Measurements from ENCODE around the gene AP2A1.
A peak's percentile ranks its signal among the peaks of the same experiment; 100 is the strongest.

AP2A1 gene

DNA sequence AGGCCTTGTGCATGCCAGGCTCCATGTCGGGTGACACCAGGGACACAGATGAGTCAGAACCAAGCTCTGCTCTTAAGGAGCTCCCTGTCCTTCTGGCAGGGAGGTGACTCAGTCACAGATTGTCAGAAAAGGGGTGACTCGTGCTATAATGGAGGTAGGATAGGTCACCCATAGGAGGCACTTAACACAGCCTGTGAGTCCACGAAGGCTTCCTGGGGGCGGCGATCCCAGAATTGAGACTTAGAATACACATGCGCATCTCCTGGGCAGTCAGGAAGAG lies 26.7 kb downstream of the AP2A1 start:
- DNase-seq (ENCODE audit: low spot score) = no peak

DNA sequence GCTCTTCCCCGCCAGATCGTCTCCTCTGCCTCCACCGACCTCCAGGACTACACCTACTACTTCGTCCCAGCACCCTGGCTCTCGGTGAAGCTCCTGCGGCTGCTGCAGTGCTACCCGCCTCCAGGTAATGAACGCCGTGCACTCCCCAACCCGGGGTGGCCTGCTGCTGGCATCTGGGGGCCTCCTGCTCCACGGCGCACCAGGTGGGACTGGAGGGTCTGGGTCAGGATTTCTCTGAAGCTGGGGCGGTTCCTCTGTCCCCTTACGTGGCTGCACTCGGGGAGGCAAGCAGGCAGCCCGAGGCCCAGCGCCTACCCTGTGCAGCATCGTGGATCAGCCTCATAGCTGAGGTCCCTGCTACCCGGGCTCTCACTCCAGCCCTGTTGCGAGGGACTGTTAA lies 28.8 kb downstream of the AP2A1 start:
- DNase-seq (ENCODE audit: low spot score) = no peak

DNA sequence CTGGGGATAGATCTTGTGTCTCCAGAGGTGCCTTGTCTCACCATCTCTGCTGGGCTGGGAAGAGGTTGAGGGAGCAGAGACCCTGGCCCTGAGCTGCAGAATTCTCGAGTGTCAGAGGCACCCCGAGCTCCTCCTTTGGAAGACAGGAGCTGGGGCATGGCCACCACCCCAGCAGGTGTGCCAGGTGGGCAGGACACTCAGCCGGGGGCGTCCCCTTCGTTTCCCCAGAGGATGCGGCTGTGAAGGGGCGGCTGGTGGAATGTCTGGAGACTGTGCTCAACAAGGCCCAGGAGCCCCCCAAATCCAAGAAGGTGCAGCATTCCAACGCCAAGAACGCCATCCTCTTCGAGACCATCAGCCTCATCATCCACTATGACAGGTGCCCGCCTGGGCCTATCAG lies 31.8 kb downstream of the AP2A1 start:
- DNase-seq (ENCODE audit: low spot score) = no peak

DNA sequence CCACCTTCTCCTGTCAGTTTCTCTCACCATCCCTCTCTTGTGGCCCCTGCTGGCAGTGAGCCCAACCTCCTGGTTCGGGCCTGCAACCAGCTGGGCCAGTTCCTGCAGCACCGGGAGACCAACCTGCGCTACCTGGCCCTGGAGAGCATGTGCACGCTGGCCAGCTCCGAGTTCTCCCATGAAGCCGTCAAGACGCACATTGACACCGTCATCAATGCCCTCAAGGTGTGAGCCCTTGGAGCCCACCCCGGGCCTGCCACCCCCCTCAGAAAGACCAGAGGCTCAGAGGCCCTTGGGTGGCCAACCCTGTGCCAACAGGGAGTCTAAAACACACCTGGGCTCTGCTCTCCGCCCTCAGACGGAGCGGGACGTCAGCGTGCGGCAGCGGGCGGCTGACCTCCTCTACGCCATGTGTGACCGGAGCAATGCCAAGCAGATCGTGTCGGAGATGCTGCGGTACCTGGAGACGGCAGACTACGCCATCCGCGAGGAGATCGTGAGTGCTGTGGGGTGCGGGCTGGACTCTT lies 32.5 kb downstream of the AP2A1 start:
- no peak for DNase-seq (ENCODE audit: low spot score)

DNA sequence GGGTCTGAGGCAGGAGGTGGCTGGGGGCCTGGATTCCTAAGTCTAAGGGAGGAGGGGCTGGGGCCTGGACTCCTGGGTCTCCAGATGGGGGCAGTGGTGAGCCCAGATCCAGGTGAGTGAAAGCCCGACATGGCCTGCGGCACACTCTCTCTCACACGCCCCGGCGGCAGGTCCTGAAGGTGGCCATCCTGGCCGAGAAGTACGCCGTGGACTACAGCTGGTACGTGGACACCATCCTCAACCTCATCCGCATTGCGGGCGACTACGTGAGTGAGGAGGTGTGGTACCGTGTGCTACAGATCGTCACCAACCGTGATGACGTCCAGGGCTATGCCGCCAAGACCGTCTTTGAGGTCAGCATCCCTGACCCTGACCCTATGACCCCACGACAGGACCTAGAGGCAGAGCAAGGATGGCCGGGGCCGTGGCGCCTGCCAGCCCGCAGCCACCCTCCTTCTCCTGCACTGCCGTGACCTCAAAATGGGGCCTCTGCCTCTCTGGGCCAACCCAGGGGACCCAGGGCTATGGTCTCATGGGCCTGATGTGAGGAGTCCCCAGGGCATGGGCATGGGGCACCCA lies 33.1 kb downstream of the AP2A1 start:
- DNase-seq (ENCODE audit: low spot score) = no peak

DNA sequence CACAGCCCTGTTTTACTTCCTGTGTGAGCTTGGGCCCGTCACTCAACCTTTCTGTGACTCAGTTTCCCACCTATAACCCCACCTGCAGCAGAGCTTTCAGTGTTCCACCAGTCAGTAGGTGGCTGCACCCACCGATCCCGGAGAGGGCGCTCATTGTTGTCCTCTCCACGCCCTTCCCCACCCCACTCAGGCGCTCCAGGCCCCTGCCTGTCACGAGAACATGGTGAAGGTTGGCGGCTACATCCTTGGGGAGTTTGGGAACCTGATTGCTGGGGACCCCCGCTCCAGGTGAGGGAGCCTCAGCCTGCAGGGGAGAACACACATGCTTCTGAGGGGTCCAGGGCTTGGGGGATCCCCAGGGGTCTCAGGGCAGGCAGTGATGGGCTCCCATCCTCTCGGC lies 34.0 kb downstream of the AP2A1 start:
- no peak for DNase-seq (ENCODE audit: low spot score)

DNA sequence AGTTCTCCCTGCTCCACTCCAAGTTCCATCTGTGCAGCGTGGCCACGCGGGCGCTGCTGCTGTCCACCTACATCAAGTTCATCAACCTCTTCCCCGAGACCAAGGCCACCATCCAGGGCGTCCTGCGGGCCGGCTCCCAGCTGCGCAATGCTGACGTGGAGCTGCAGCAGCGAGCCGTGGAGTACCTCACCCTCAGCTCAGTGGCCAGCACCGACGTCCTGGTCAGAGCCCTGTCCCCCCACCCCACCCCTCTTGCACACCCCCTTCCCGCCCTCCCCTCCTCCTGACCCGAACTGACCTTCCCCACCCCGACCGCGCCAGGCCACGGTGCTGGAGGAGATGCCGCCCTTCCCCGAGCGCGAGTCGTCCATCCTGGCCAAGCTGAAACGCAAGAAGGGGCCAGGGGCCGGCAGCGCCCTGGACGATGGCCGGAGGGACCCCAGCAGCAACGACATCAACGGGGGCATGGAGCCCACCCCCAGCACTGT lies 34.6 kb downstream of the AP2A1 start:
- DNase-seq (ENCODE audit: low spot score) = no peak

DNA sequence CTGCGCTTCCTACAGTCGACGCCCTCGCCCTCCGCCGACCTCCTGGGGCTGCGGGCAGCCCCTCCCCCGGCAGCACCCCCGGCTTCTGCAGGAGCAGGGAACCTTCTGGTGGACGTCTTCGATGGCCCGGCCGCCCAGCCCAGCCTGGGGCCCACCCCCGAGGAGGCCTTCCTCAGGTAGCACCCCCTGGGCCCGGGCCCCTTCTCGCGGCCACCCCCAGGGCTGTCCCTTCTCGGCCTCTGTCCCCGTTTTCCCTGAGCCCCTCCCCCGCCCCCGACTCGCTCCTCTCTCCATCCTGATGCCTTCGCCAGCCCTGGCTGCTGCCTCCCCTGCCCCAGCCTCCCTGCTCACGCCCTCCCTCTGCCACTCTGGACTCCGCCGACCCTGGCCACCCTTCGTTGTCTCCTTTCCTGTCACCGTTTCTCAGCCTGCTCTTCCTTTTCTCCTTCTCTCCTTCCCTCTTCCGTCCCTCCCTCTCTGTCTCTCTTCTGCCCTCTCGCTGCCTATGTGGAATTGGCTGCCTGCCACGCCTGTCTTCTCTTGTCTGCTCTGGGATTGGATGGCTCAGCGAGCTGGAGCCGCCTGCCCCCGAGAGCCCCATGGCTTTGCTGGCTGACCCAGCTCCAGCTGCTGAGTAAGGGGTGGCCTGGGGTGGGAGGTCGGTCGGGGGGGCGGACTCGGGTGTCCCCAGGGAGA lies 35.3 kb downstream of the AP2A1 start:
- DNase-seq (ENCODE audit: low spot score) = no peak

DNA sequence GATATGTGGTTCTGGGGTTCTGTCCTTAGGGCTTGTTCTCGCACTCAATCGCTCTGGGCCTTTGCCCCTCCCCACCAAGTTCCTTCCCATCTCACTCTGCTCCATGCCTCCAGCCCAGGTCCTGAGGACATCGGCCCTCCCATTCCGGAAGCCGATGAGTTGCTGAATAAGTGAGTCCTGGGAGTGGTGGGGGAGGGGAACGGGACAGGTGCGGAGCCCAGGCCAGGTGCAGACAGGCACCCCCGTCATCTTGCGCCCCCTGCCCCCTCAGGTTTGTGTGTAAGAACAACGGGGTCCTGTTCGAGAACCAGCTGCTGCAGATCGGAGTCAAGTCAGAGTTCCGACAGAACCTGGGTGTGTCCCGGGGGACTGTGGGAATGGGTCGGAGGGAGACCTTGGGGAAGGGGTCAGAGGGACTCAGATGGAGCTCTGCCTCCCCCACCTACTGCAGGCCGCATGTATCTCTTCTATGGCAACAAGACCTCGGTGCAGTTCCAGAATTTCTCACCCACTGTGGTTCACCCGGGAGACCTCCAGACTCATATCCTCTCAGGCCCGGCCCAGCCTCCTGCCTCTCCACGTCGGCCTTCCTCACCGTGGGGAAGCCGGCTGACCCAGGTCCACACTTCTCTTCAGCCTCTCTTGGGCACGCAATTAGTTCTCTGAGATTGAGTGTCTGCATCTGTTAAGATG lies 36.2 kb downstream of the AP2A1 start:
- DNase-seq (ENCODE audit: low spot score) = no peak

DNA sequence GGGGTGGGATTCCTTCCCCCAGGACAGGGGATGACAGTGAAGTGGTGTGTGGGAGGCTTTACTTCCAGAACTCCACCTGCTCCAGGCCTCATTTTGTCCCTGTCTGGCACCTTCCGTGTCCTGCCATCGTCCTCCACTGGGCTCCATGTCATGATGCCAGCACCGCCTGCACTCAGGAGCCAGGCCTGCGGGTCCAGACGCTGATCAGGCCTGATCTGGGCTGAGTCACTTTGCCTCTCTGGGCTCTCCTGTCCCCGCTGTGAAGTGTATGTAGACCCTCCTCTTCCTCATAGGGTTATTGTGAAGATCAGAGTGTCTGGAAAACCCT lies 36.7 kb downstream of the AP2A1 start:
- no peak for DNase-seq (ENCODE audit: low spot score)

DNA sequence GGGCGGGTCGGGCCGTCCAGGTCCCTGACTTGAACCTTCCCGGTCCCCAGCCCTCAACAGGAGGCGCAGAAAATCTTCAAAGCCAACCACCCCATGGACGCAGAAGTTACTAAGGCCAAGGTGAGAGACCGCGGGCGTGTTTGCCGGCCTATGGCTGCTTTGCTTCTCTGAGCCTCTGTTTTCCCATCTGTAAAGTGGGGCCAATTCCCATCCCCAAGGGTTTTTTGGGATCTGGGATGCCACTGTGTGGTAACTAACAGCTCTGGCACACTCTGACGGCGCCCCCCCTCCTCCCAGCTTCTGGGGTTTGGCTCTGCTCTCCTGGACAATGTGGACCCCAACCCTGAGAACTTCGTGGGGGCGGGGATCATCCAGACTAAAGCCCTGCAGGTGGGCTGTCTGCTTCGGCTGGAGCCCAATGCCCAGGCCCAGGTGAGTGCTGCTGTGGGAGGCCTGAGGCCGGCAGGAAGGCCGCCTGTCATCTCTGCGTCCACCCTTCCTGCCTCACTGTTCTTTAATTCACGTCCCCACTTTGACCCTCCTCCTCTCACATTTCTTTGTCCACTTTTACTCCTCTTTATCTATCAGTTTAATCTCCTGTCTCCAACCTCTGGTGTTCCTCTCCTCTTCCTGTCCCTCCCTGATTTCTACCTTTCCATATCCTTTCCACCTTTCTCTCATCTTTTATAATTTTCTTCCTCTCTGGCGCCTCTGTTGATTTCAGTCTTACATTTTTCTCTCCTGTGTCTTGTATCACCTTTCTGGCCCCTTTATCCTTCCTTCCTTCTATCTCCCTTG lies 39.2 kb downstream of the AP2A1 start:
- no peak for DNase-seq (ENCODE audit: low spot score)

DNA sequence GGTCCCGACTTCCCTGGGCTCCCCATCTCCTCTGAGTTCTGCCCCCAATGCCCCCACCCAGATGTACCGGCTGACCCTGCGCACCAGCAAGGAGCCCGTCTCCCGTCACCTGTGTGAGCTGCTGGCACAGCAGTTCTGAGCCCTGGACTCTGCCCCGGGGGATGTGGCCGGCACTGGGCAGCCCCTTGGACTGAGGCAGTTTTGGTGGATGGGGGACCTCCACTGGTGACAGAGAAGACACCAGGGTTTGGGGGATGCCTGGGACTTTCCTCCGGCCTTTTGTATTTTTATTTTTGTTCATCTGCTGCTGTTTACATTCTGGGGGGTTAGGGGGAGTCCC lies 39.8 kb downstream of the AP2A1 start:
- DNase-seq (ENCODE audit: low spot score) = no peak

DNA sequence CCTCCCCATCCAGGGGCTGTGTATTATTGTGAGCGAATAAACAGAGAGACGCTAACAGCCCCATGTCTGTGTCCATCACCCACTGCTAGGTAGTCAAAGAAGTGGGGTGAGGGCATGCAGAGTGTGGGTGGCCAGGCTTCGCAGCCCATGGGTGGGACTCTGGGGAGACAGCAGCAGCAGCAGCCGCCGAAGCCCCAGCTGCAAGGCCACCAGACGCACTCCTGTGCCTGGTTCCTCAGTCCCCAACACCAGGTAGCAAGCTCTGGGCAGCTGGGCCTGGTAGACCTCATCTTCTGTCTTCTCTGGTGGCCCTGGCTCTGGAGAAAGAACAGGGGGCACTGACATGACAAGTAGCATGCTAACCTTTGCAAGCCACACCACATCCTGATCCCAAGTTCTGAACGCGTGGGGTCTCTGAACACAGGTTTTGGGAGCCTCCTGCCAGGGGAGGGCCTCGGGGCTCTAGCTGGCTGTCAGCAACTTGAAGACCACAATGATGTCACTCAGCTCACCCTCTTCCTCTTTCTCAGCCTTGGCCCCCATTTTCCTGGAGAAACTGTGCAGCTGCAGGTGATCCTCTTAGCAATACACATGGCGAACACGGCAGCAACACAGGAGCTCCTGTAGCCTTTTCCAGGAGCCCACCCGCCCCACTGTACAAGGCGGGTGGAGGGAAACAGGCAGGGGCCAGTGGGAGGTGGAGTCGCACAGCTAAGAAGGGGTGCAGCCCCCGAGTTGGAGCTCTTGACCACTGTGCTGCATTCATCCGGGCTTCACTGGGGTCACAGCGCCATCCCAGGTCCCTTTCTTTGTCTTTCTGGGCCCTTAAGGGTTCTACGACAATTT lies 40.5 kb downstream of the AP2A1 start:
- DNase-seq (ENCODE audit: low spot score) = peak; percentile 38

DNA sequence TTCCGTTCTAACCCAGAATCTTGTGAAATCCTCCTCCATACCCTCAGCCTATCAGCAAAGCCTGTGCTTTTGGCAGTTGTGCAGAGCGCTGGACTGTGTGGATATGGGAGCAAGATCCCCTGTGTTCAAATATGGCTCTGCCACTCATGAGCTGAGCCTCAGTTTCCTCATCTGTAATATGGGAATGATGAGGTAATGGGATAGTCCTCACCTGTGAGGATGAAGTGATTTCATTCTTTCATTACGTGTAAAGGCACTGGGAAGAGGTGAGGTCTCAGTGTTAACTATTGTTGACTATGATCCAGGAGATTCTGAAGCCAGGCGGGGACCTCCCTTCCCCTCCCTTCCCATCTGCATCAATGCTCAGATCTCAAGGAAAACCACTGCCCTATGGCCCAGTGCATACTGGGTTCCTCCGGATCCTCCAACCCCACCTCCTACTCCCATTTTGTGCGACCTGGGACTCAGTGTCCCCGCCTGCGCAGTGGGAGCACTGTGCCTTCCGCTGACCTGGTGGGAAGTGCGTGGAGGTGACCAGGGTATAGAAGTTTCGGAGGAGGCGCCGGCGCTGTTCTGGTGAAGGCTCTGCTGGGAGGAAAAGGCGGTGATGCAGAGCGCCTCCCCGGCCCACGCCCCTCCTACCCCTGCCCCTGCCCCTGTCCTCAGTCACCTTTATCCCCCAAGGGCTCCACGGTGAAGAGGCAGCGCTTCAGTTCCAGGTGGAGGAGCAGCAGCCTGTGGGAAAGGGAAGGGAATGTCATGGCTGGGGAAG lies 41.3 kb downstream of the AP2A1 start:
- no peak for DNase-seq (ENCODE audit: low spot score)

DNA sequence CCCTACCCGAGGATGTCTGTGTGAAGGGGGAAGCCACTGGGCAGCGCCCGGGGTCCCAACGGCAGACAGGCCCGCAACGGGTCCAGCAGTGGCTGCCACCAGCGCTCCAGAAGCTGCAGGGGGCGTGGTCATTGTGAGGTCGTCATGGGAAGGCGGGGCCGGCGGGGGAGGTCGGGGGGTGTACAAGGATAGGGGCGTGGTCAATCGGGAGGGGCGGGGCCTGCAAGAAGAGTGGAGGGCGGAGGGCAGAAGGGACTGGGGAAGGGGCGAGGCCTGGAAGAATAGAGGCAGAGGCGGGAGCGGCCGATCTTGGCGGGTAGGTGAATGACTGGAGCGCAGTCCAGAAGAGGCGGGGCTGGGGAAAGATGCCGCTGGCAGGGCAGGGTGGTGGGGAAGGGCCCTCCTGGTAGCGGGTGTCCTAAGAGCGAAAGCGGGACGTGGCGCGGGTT lies 41.9 kb downstream of the AP2A1 start:
- DNase-seq (ENCODE audit: low spot score) = peak; percentile 94

DNA sequence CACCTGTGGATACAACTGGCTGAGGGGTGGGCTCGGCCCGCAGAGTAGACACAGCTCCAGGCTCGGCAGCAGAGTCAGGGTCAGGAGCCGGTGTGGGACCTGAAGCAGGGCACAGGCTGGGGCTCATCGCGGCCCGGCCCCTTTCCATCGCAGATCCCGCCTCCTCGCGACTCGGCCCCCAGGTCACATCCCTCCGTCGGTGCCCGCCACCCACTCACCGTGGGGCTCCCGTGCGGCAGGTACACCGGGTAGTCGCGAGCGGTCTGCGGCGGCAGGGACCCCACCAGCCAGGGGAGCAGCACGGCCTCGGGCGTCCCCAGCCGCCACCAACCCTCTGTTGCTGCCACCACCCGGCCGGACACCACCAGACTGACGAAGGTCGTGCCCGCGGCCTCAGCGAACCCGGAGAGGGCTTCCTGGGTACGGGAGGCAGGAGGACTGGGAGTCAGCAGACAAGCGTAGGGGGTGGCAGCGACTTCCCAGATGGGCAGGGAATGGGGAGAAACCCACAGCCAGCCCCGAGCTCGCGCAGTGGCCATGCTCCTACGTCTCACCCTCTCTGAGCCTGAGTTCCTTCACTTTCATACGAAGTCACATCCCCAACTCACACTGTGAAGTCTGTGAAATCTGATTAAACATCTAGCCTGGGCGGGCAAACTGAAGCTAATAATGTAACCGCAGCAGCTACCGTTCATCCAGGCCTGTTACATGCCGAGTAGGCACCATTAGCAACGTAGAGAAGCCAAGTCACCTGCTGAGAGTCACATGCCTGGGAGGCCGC lies 42.5 kb downstream of the AP2A1 start:
- DNase-seq (ENCODE audit: low spot score) = peak; percentile 63

DNA sequence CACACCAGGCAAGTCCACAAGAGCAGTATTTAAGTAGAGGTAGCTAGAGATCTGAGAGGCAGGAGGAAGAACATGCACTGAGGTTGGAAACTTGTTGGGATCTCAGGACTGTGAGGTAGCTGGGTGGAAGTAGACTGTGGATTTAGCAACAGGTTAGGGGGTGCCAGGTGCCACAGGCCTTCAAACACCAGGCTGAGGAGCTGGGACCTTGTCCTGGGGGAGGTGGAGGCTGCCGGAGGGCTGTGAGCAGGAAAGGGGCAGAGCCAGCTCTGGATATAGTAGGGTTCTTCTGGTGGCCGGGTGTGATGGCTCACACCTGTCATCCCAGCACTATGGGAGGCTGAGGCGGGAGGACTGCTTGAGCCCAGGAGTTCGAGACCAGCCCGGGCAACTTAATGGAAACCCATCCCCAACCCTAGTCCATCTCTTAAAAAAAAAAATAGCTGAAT lies 43.2 kb downstream of the AP2A1 start:
- DNase-seq (ENCODE audit: low spot score) = no peak

DNA sequence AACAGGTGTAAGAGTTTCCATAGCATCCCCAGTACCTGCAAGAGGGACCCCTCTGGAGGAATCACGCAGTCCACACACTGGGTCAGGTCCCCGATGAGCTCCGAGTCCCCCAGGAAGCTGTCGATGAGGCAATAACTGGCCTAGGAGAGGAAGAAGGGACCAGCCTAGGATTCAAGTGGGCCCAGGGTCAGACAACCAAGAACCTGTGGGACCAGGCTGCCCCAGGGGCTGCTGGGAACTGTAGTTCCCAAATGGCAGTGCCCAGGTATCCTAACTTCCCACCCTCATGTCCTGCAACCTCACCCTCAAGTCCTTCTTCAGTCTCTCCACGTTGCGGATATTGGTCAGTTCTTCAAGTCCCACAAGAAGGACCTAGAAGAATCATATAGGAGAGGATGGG lies 44.5 kb downstream of the AP2A1 start:
- DNase-seq (ENCODE audit: low spot score) = no peak

DNA sequence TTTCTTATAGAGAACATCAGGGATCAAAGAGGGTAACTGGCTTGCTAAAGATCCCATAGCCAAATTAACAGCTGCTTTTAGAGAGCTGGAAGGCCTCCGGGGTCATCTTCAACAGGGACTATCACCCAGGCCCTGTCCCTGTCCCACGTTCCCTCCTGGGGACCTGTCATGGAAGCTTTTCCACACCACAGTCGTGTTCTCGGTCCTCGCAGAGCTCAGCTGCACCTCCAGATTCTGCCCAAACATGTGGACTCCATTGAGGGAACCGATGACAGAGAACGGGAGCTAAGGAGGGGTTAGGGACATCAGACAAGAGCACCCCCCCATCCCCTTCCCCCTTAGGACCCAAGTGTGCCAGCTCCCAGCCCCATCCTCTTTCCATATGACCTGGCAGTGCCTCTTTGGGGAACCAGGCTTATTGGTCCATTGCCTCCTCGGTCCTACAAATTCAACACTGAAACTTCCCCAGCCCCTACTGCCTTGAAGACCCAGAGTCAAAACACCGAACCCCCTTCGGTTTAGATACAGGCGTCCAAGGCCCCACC lies 45.7 kb downstream of the AP2A1 start:
- no peak for DNase-seq (ENCODE audit: low spot score)

Data from germinal center (tissue), 1 donor.